GM13976 (cell line): ENCODE results near the gene FGFR3.

Experiments
- DNase-seq: peaks from one replicate; pipeline ENCODE4 v3.0.0; 2012; ENCODE audit warnings: low spot score
- in situ Hi-C: fragments of 300-500 bp; cut with MboI; formaldehyde crosslinking; loops from one replicate; pipeline ENCODE4 v1.12.0; 2022; ENCODE audit warnings: low sequenced_read_pairs, mixed read lengths, inconsistent platforms; ENCODE audit not compliant: unreplicated experiment
- TF ChIP-seq, protein P1 (sequence below): IDR thresholded peaks from 2 replicates; pipeline ENCODE4 v1.5.1; 2012; ENCODE audit warnings: borderline replicate concordance, mild to moderate bottlenecking; ENCODE audit not compliant: insufficient read depth; ENCODE audit errors: extremely low read depth, missing control alignments, control extremely low read depth

The FGFR3 gene

DNA sequence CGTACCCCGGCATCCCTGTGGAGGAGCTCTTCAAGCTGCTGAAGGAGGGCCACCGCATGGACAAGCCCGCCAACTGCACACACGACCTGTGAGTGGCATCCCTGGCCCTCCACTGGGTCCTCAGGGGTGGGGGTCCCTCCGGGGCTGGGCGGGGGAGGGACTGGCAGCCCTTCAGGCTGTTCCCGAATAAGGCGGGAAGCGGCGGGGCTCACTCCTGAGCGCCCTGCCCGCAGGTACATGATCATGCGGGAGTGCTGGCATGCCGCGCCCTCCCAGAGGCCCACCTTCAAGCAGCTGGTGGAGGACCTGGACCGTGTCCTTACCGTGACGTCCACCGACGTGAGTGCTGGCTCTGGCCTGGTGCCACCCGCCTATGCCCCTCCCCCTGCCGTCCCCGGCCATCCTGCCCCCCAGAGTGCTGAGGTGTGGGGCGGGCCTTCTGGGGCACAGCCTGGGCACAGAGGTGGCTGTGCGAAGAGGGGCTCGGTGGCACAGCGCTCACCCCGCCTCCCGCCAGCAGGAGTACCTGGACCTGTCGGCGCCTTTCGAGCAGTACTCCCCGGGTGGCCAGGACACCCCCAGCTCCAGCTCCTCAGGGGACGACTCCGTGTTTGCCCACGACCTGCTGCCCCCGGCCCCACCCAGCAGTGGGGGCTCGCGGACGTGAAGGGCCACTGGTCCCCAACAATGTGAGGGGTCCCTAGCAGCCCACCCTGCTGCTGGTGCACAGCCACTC, 13.7 kb downstream of the FGFR3 start:
- in situ Hi-C loops: no loop called here
- TF ChIP-seq, protein P1, sequence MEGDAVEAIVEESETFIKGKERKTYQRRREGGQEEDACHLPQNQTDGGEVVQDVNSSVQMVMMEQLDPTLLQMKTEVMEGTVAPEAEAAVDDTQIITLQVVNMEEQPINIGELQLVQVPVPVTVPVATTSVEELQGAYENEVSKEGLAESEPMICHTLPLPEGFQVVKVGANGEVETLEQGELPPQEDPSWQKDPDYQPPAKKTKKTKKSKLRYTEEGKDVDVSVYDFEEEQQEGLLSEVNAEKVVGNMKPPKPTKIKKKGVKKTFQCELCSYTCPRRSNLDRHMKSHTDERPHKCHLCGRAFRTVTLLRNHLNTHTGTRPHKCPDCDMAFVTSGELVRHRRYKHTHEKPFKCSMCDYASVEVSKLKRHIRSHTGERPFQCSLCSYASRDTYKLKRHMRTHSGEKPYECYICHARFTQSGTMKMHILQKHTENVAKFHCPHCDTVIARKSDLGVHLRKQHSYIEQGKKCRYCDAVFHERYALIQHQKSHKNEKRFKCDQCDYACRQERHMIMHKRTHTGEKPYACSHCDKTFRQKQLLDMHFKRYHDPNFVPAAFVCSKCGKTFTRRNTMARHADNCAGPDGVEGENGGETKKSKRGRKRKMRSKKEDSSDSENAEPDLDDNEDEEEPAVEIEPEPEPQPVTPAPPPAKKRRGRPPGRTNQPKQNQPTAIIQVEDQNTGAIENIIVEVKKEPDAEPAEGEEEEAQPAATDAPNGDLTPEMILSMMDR: no peak
- no peak for DNase-seq

DNA sequence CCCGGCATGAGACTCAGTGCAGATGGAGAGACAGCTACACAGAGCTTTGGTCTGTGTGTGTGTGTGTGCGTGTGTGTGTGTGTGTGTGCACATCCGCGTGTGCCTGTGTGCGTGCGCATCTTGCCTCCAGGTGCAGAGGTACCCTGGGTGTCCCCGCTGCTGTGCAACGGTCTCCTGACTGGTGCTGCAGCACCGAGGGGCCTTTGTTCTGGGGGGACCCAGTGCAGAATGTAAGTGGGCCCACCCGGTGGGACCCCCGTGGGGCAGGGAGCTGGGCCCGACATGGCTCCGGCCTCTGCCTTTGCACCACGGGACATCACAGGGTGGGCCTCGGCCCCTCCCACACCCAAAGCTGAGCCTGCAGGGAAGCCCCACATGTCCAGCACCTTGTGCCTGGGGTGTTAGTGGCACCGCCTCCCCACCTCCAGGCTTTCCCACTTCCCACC, 14.3 kb downstream of the FGFR3 start:
- no peak for DNase-seq
- in situ Hi-C loops: no loop called here
- TF ChIP-seq, protein P1: no peak

DNA sequence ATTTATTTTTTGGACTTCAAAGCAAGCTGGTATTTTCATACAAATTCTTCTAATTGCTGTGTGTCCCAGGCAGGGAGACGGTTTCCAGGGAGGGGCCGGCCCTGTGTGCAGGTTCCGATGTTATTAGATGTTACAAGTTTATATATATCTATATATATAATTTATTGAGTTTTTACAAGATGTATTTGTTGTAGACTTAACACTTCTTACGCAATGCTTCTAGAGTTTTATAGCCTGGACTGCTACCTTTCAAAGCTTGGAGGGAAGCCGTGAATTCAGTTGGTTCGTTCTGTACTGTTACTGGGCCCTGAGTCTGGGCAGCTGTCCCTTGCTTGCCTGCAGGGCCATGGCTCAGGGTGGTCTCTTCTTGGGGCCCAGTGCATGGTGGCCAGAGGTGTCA, 15.3 kb downstream of the FGFR3 start:
- no peak for DNase-seq
- in situ Hi-C loops: no loop called here
- TF ChIP-seq, protein P1: no peak

DNA sequence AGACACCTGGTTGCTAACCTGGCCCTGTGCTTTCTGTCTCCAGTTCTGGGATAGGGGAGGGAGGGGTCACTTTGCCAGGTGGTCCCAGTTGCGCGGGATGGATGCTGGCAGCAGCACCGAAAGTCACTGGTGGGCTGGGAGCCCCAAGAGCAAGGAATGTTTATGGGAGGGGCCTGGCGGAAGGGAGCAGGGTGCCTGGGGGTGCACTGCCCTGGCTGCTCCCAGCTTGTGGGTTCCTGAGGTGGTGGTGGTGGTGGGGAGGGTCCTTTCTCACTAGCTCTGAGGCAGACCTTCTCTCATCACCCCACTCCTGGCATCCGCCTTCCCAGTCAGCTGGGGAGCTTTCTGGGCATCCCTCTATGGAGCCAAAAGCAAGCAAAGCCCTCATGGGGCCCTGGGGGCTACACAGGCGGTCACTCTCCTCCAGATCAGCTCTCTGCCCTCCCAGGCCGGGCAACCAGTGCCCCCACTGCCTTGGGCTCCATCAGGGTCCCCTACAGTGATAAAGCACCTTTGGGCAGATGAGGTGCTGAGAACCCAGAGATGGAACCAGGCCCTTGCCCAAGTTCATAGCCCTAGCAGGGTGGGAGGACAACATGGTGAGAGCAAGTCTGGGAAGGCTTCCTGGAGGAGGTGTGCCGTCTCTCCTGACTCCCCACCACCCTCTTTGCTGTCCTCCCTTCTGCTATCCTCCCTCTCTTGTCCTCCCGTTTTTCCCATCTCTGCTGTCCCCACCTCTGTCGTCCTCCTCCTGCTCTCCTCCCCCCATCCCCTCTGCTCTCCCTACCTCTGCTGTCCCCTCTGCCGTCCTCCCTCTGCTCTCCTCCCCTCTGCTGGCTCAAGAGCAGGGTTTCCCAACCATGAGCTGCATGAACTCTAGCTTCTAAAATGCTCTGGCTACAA, 16.0 kb downstream of the FGFR3 start:
- in situ Hi-C loops: no loop called here
- TF ChIP-seq, protein P1: no peak
- DNase-seq: no peak

DNA sequence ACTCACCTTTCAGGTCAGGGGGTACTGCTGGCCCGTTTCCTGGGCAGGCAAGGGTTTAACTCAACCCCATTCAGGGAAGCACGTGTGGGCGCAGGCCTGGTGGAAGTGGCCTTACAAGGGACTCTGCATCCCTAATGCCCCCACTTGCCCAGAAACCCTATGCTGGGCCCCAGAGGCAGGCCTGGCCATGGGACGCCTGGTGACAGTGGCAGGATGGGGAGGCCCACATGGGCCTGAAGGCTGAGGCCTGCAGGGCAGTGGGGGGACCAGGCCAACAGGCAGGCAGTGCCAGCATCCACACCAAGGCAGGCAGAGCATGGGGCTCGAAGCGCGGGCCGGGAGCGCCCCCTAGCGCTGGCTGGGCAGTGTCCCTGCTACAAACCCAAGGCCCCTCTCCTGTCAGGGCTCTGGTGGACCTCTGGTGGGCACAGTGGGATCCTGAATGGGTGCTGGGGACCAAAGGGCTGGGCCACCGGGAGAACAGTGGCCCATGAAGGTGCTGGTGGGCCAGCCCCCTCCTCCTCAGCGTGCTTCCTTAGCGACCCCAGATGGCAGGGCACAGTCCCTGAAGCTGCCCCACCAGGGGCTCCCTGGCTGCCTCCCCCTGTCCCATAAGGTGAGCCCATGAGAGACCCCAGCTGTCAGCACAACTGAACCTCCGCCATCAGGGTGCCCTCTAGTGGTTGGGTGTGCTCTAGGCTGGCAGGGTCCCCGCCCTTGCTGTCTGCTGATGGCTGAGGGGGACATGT, 16.8 kb downstream of the FGFR3 start:
- TF ChIP-seq, protein P1: peak; percentile 92
- in situ Hi-C loops: loop anchor here (10.0 kb wide), 1 partner anchor 95 kb away; no protein-coding TSS in a partner anchor
- peak; percentile 93 for DNase-seq

DNA sequence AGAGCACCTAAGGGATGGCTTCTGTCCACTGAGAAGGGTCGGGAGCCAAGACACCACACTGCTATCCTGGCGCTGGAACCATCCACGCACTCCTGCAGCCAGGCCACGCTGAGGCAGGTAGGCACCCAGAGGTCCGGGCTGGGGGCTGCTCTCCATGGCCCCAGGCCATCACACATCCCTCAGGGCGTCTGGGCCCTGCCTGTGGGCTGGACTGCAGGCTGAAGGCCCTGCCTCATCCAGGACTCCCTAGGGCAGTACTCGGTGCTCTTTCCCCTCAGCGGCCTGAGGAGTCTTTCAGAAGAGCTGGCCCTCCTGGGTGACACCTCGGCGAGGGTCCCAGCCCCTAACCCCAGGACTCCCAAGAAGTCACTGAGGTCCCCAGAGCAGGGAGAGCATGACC, 17.7 kb downstream of the FGFR3 start:
- TF ChIP-seq, protein P1: no peak
- in situ Hi-C loops: loop anchor here (10.0 kb wide), 1 partner anchor 94 kb away; no protein-coding TSS in a partner anchor

More for the DNA sequence above, 17.7 kb downstream of the FGFR3 start:
- DNase-seq: no peak
